Subcutaneous adipose tissue (tissue), 4 donors: Measurements from ENCODE around the gene GRIA3. TPM values are rescaled to one million over a fixed set of nuclear protein-coding genes. Genes with fewer than 3 reads are reported as not detected.

Source experiments
- CTCF ChIP-seq: fragments of 450-650 bp; IDR thresholded peaks from one replicate; pipeline ENCODE4 v1.5.1; 2016; ENCODE audit warnings: low read depth, mild to moderate bottlenecking, control low read depth, antibody characterized with exemption, moderate library complexity
- total RNA-seq, 4 donors: library from RNA; depleted of rRNA; stranded (reverse); fragments of >200 nt; gene quantifications; one replicate each; pipeline ENCODE4 v1.1.0, GENCODE V29; 2016

GRIA3 gene
- total RNA-seq, 4 donors from 2014 or later: 0.19 to 1.9 (median 1.2) TPM

- no peak for TF ChIP-seq CTCF
Measured at GRCh38 chrX:123263270-123263669, 79.2 kb downstream of the GRIA3 start.

- TF ChIP-seq CTCF: no peak
Measured at GRCh38 chrX:123263747-123264146, 79.7 kb downstream of the GRIA3 start.

GRCh38 chrX:123267220-123267619 is 83.1 kb downstream of the GRIA3 start:
- TF ChIP-seq CTCF: no peak

- no peak for TF ChIP-seq CTCF
Measured at GRCh38 chrX:123271902-123272301, 87.8 kb downstream of the GRIA3 start.

GRCh38 chrX:123272630-123273029 is 88.6 kb downstream of the GRIA3 start:
- TF ChIP-seq CTCF: no peak

- TF ChIP-seq CTCF: no peak
Measured at GRCh38 chrX:123274796-123275195, 90.7 kb downstream of the GRIA3 start.

- TF ChIP-seq CTCF: no peak
Measured at GRCh38 chrX:123277347-123277746, 93.3 kb downstream of the GRIA3 start.
